K562 (cell line): ENCODE data around the gene TMEM164. TPM values are rescaled to one million over a fixed set of nuclear protein-coding genes. Genes with fewer than 3 reads are reported as not detected.

Experiments
- ATAC-seq: fragments of 200-7000 bp; cut with Tn5 transposase; 3 replicates; pipeline ENCODE4 v1.9.1; 2020; ENCODE audit warnings: moderate library complexity
- BruUV-seq: library from RNA; stranded (reverse); fragments of 400-500 nt; replicated peaks from 2 replicates; lab custom pipeline; 2021; lab: Mats Ljungman, UMichigan
- CTCF ChIA-PET: fragments of 300-600 bp; formaldehyde crosslinking; extraction: SDS; loops from one replicate; lab custom pipeline; 2021; ENCODE audit warnings: low intra/inter-chr PET ratio; lab: Yijun Ruan, JAX
- POLR2A ChIA-PET: fragments of 300-600, 350-650 bp; sonication (Branson Sonifier 250); formaldehyde crosslinking; extraction: SDS; loops from one replicate; lab custom pipeline; 2021; ENCODE audit warnings: antibody characterized with exemption, inconsistent platforms; lab: Yijun Ruan, JAX
- DNase-seq, 4 experiments: peaks; one replicate each; pipeline versions ENCODE4 v3.0.0 to v3.0.0-alpha.2; 2011 to 2018; ENCODE audit warnings: low spot score in 3 of 4, mixed read lengths in 3 of 4; ENCODE audit errors: extremely low read depth in 1 of 4
- FAIRE-seq: peaks from 2 replicates; lab custom pipeline; 2011; peaks lifted over from hg19 to GRCh38; lab: Jason Lieb, UNC
- H2AFZ ChIP-seq: 2 replicates; pipeline ENCODE4 v1.6.0; 2011; ENCODE audit warnings: low read depth, low read length, control low read depth, inconsistent platforms
- H3K27ac ChIP-seq: fragments of 200-600 bp; 3 replicates; pipeline ENCODE4 v1.8.0; 2011; ENCODE audit warnings: low read depth, mild to moderate bottlenecking, control low read depth, inconsistent platforms, low read length, moderate library complexity, mixed read lengths; ENCODE audit errors: extremely low read depth
- H3K27me3 ChIP-seq, 2 experiments: fragments of 300-600 bp in 1 of 2; 2 replicates in 1 of 2; 3 replicates in 1 of 2; pipeline versions ENCODE4 v1.6.0 to v1.8.0; 2011; ENCODE audit warnings: inconsistent platforms in 2 of 2, low read length in 2 of 2, mild to moderate bottlenecking in 1 of 2, mixed read lengths in 1 of 2, moderate library complexity in 1 of 2; ENCODE audit not compliant: control insufficient read depth in 2 of 2, insufficient read depth in 2 of 2
- H3K36me3 ChIP-seq: fragments of 300-600 bp; 3 replicates; pipeline ENCODE4 v1.8.0; 2011; ENCODE audit warnings: mild to moderate bottlenecking, low read length, inconsistent platforms; ENCODE audit not compliant: control insufficient read depth, insufficient read depth
- H3K4me1 ChIP-seq, 2 experiments: fragments of 200-600 bp in 1 of 2; replicated peaks in 1 of 2; 2 replicates in 1 of 2; 3 replicates in 1 of 2; pipeline versions ENCODE4 v1.5.1 to v1.8.0; 2011; ENCODE audit warnings: inconsistent platforms in 2 of 2, low read length in 2 of 2, mild to moderate bottlenecking in 1 of 2, mixed read lengths in 1 of 2, moderate library complexity in 1 of 2; ENCODE audit not compliant: control insufficient read depth in 2 of 2, insufficient read depth in 2 of 2
- H3K4me2 ChIP-seq: 2 replicates; pipeline ENCODE4 v1.6.1; 2011; ENCODE audit warnings: low read length, control low read depth, inconsistent platforms, mixed read lengths; ENCODE audit not compliant: insufficient read depth
- H3K4me3 ChIP-seq: fragments of 200-600 bp; sonication (generic), shearing (Covaris generic); 2 replicates; pipeline ENCODE4 v1.5.1; 2016; ENCODE audit warnings: control low read depth, inconsistent platforms
- H3K79me2 ChIP-seq: fragments of 200-600 bp; 3 replicates; pipeline ENCODE4 v1.8.0; 2011; ENCODE audit warnings: low read length, inconsistent platforms; ENCODE audit not compliant: control insufficient read depth, insufficient read depth
- H3K9ac ChIP-seq, 2 experiments: 2 replicates each; pipeline versions ENCODE4 v1.6.0 to v1.6.1; 2011; ENCODE audit warnings: low read depth in 2 of 2, low read length in 2 of 2, control low read depth in 1 of 2, inconsistent platforms in 1 of 2, mild to moderate bottlenecking in 1 of 2, mixed read lengths in 1 of 2; ENCODE audit not compliant: insufficient read depth in 1 of 2
- H3K9me1 ChIP-seq: one replicate; pipeline ENCODE4 v1.6.0; 2011; ENCODE audit warnings: inconsistent platforms, mild to moderate bottlenecking, low read length, moderate library complexity; ENCODE audit not compliant: control insufficient read depth, insufficient read depth
- H3K9me3 ChIP-seq: replicated peaks from 2 replicates; pipeline ENCODE4 v1.5.1; 2011; ENCODE audit warnings: low read depth, low read length, inconsistent platforms; ENCODE audit not compliant: control insufficient read depth, insufficient read depth
- H4K20me1 ChIP-seq: replicated peaks from 2 replicates; pipeline ENCODE4 v1.6.1; 2011; ENCODE audit warnings: low read length, inconsistent platforms, mixed read lengths; ENCODE audit not compliant: control insufficient read depth, insufficient read depth
- SMARCC2 ChIP-seq: fragments of 450-650 bp; IDR thresholded peaks from 2 replicates; pipeline ENCODE4 v1.6.1; 2017; ENCODE audit warnings: antibody characterized with exemption, moderate library complexity, mild to moderate bottlenecking, low read depth
- XRCC4 ChIP-seq: IDR thresholded peaks from one replicate; pipeline ENCODE4 v1.6.1; 2011; ENCODE audit not compliant: insufficient read depth, insufficient read length; ENCODE audit errors: extremely low read depth
- ZNF174 ChIP-seq: fragments of 250-450 bp; sonication (Bioruptor Pico); IDR thresholded peaks from 2 replicates; pipeline ENCODE4 v1.4.0; 2020; ENCODE audit warnings: mild to moderate bottlenecking
- ZNF212 ChIP-seq: fragments of 450-650 bp; formaldehyde crosslinking; IDR thresholded peaks from 2 replicates; pipeline ENCODE4 v1.4.0; 2020; ENCODE audit warnings: mild to moderate bottlenecking
- WGBS: fragments of 100-300 bp; shearing (Covaris generic); methylation state at CpG from one replicate; pipeline ENCODE4 v1.1.6; 2016; ENCODE audit warnings: low coverage, mixed read lengths; ENCODE audit not compliant: insufficient coverage; ENCODE audit errors: missing lambda C conversion rate; 5-methylcytosine and 5-hydroxymethylcytosine counted together
- in situ Hi-C: fragments of 300-500 bp; cut with MboI; formaldehyde crosslinking; loops from 4 replicates; pipeline ENCODE4 v1.15.0; 2018; ENCODE audit warnings: inconsistent platforms, mixed read lengths
- intact Hi-C: fragments of 100-400 bp; cut with micrococcal nuclease; formaldehyde crosslinking; loops from 2 replicates; pipeline ENCODE4 v1.14.2; 2022
- polyA plus RNA-seq, 8 experiments: library from polyadenylated mRNA; depleted of rRNA in 4 of 8; stranded (reverse) in 5 of 8; unstranded in 3 of 8; fragments of >200 nt; fragmentation: Nextera tagmentation in 2 of 8; fragmentation: Illumina TruSeq in 1 of 8; extraction: Ambion mirVana in 2 of 8; extraction: Trizol in 1 of 8; gene quantifications; 2 replicates each; pipeline versions ENCODE4 v1.2.1 to v1.2.3, GENCODE V29; 2011 to 2014; ENCODE audit warnings: inconsistent platforms in 1 of 8, missing spikeins in 1 of 8
- total RNA-seq, 7 experiments: library from RNA; depleted of rRNA in 6 of 7; stranded (reverse); fragments of >200 nt in 6 of 7; fragmentation: Illumina TruSeq in 2 of 7; extraction: Trizol in 2 of 7; gene quantifications; 2 replicates each; pipeline versions ENCODE4 v1.2.1 to v1.2.3, GENCODE V29; 2011 to 2021; ENCODE audit warnings: low replicate concordance in 1 of 7
- TF ChIP-seq, protein P1 (sequence below): fragments of 450-650 bp; formaldehyde crosslinking; IDR thresholded peaks from 2 replicates; pipeline ENCODE4 v1.4.0; 2020; ENCODE audit warnings: mild to moderate bottlenecking, moderate library complexity
- TF ChIP-seq, protein P2 (sequence below): sonication (generic); formaldehyde crosslinking; IDR thresholded peaks from 2 replicates; pipeline ENCODE4 v1.8.0; 2022; ENCODE audit warnings: mild to moderate bottlenecking, missing genetic modification reagents
- TF ChIP-seq, protein P3 (sequence below): fragments of 250-450 bp; sonication (Bioruptor Pico); IDR thresholded peaks from 2 replicates; pipeline ENCODE4 v1.5.0; 2021; ENCODE audit warnings: mild to moderate bottlenecking, borderline replicate concordance

Gene TMEM164
- total and polyA plus RNA-seq, 9 of the 15 experiments (the other 6 are each of a cell fraction or from before 2014, with no cell fraction given): 2.4 to 57.3 (median 23.1) TPM

- CTCF ChIA-PET: no interaction called here
Observed at GRCh38 chrX:110182362-110182761, 179.4 kb downstream of the TMEM164 start.

More at GRCh38 chrX:110182362-110182761, 179.4 kb downstream of the TMEM164 start:
- DNase-seq (no peak), ATAC-seq (no peak)
- WGBS: no CpG with 5 or more reads among the region's 1 CpG
- intact Hi-C loops: no loop called here
- in situ Hi-C loops: no loop called here
- Histone ChIP-seq H2AFZ (no peak overlapping the region), H3K9me3 (no peaks in the 10 kb centered on the region; the same call in 1 of the 2 replicates)
- POLR2A ChIA-PET: interaction anchor here (1.0 to 1.2 kb wide), 2 partner anchors 17 to 219 kb away, joined by 3 to 4 read pairs; no protein-coding TSS in a partner anchor
- no peak for TF ChIP-seq XRCC4
- TF ChIP-seq, protein P1, sequence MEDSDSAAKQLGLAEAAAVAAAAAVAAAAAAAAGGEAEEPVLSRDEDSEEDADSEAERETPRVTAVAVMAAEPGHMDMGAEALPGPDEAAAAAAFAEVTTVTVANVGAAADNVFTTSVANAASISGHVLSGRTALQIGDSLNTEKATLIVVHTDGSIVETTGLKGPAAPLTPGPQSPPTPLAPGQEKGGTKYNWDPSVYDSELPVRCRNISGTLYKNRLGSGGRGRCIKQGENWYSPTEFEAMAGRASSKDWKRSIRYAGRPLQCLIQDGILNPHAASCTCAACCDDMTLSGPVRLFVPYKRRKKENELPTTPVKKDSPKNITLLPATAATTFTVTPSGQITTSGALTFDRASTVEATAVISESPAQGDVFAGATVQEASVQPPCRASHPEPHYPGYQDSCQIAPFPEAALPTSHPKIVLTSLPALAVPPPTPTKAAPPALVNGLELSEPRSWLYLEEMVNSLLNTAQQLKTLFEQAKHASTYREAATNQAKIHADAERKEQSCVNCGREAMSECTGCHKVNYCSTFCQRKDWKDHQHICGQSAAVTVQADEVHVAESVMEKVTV: no peak
- TF ChIP-seq ZNF174 (CRISPR knock-in tag): no peak
- no peak for TF ChIP-seq SMARCC2
- TF ChIP-seq, protein P2, sequence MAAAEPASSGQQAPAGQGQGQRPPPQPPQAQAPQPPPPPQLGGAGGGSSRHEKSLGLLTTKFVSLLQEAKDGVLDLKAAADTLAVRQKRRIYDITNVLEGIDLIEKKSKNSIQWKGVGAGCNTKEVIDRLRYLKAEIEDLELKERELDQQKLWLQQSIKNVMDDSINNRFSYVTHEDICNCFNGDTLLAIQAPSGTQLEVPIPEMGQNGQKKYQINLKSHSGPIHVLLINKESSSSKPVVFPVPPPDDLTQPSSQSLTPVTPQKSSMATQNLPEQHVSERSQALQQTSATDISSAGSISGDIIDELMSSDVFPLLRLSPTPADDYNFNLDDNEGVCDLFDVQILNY (CRISPR knock-in tag): no peak
- TF ChIP-seq ZNF212 (CRISPR knock-in tag): no peak
- TF ChIP-seq, protein P3, sequence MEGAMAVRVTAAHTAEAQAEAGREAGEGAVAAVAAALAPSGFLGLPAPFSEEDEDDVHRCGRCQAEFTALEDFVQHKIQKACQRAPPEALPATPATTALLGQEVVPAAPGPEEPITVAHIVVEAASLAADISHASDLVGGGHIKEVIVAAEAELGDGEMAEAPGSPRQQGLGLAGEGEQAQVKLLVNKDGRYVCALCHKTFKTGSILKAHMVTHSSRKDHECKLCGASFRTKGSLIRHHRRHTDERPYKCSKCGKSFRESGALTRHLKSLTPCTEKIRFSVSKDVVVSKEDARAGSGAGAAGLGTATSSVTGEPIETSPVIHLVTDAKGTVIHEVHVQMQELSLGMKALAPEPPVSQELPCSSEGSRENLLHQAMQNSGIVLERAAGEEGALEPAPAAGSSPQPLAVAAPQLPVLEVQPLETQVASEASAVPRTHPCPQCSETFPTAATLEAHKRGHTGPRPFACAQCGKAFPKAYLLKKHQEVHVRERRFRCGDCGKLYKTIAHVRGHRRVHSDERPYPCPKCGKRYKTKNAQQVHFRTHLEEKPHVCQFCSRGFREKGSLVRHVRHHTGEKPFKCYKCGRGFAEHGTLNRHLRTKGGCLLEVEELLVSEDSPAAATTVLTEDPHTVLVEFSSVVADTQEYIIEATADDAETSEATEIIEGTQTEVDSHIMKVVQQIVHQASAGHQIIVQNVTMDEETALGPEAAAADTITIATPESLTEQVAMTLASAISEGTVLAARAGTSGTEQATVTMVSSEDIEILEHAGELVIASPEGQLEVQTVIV: no peak
- TF ChIP-seq, all 486 proteins: peak for 0
- no TSS peak for BruUV-seq
- no peak for FAIRE-seq
- Histone ChIP-seq H4K20me1 (no peaks in the 10 kb centered on the region), H3K79me2 (peaks cover 10% of the 10 kb centered on the region; the same call in 2 of the 3 replicates), H3K9me1 (peaks cover 4% of the 10 kb centered on the region), H3K27ac (peak overlapping the region; percentile 31; the same call in 1 of the 3 replicates), H3K36me3 (peaks cover 13% of the 10 kb centered on the region; the same call in 2 of the 3 replicates), H3K9ac (peak overlapping the region in 1 of 2 experiments; percentile 74; a peak in 1 of 4 replicates), H3K4me1 (peaks cover 24 to 36% of the 10 kb centered on the region in 2 experiments), H3K27me3 (no peaks in the 10 kb centered on the region), H3K4me3 (no peak overlapping the region), H3K4me2 (0 out of 2 replicates have a peak overlapping the region, but pooled peaks have one; percentile 25)
